Measurements from ENCODE around the gene FAM174B.

GRCh38 chr15:92621972-92622533 is 33.5 kb downstream of the FAM174B start:
- TF ChIP-seq, protein P1, sequence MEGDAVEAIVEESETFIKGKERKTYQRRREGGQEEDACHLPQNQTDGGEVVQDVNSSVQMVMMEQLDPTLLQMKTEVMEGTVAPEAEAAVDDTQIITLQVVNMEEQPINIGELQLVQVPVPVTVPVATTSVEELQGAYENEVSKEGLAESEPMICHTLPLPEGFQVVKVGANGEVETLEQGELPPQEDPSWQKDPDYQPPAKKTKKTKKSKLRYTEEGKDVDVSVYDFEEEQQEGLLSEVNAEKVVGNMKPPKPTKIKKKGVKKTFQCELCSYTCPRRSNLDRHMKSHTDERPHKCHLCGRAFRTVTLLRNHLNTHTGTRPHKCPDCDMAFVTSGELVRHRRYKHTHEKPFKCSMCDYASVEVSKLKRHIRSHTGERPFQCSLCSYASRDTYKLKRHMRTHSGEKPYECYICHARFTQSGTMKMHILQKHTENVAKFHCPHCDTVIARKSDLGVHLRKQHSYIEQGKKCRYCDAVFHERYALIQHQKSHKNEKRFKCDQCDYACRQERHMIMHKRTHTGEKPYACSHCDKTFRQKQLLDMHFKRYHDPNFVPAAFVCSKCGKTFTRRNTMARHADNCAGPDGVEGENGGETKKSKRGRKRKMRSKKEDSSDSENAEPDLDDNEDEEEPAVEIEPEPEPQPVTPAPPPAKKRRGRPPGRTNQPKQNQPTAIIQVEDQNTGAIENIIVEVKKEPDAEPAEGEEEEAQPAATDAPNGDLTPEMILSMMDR (conservative IDR thresholded peaks at IDR 0.05 in 1 of 2, IDR thresholded peaks at IDR 0.05 in 1 of 2; ENCODE audit: extremely low read depth in 1 of 2, insufficient read depth in 1 of 2, low read depth in 1 of 2, low read length in 2 of 2): no peak
- no peak for TF ChIP-seq EZH2 (IDR thresholded peaks at IDR 0.05; ENCODE audit: borderline replicate concordance, low read length)
